ENCODE results near the gene ITSN2. TPM values are rescaled to one million over a fixed set of nuclear protein-coding genes. Genes with fewer than 3 reads are reported as not detected.

Gene ITSN2
- total RNA-seq, 1 donor from 2014 or later: 75.3 TPM

DNA sequence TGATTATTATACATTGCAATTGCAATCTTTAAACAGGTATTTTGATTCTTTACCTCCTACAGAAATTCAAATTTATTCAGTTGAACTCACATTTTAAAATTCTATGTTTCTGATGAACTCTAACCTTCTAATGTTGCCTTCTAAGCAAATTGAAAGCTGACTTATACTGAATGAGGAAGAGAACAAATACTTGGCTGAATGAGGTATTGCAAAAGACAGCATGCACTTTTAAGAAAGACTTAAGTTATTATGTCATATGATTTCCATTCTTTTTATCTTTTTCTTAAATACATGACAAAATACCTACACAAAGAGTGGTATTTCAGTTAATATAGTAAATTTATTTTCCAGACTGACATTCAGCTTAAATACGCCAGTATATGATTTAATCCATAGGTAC is 120.8 kb downstream of the ITSN2 start:
- ATAC-seq (no peak), DNase-seq (ENCODE audit: low spot score) (no peak)
- intact Hi-C loops (cut with DNase I): no loop called here

DNA sequence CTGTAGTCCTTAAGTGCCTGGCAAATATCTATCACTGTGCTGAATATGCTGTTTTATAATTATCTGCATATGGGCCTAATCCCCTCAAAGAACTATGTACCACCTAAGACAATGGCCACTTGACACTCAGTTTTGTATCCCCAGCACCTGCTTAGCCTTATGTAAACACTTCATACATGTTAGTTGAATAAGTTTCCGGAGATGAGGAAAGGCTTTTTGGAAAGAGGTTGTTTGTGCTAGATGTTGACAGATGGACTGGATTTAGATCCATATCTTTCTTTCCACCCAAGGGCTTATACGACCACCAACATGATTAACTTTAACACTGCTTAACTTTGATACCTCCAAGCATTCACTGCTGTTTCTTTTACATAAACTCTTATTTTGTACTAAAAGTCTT is 122.2 kb downstream of the ITSN2 start:
- DNase-seq (ENCODE audit: low spot score) (no peak), ATAC-seq (no peak)
- intact Hi-C loops (cut with DNase I): no loop called here

DNA sequence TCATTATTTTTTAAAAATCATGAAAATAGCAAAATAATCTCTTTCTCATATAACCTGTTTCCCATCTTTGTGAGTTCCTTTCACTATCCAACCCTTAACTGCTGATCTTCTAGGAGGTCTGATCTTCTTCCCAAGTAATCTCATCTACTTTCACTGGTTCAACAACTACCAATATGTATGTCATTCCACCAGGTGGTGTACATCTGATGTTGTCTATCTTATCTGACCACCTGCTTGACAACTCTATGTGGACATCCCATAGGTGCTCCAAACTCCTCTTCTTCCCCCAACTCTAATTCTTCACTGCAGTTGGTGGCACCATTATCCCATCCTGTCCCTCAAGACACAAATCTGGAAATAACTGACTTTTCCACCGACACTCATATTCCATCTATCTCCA is 123.0 kb downstream of the ITSN2 start:
- no peak for DNase-seq (ENCODE audit: low spot score)
- intact Hi-C loops (cut with DNase I): no loop called here
- ATAC-seq: no peak

DNA sequence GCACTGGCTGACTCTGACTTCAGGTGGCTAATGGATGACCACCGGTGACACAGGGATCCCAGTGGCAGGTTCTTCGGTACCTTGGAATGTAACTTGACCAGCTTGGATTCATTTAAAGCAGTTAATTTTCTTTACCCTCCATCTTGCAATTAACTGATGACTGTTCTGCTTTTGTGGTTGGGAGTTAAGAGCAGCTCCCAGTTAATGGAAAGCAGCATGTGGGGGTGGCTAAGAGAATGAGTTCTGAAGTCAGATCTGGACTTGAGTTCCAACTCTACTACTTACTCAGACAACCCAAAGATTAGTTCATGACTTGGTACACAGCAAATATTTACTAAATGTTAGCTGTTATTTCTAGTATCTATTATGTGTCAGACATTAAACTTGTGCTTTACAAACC is 127.0 kb downstream of the ITSN2 start:
- intact Hi-C loops (cut with DNase I): no loop called here
- DNase-seq (ENCODE audit: low spot score) (no peak), ATAC-seq (no peak)

DNA sequence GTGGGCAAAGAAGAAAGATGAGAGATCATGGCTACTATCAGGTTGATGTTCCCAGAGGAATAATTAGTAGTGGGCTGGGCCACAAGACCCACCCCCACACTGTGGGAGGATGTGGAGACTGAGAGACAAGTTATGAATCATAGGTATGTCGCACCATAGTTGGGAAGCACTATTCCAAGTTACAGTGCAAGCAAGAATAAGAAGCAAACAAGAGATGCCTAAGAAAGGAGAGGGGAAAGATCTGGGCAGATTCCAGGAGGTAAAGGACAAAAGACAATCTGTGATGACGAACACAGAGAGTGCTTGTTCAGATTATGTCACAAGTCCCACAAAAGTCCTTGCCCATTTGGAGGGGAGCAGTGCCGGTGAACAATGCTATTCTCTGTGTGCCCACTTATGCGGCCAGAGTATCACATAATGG is 128.9 kb downstream of the ITSN2 start:
- ATAC-seq: peak; percentile 83
- no peak for DNase-seq (ENCODE audit: low spot score)
- intact Hi-C loops (cut with DNase I): no loop called here

DNA sequence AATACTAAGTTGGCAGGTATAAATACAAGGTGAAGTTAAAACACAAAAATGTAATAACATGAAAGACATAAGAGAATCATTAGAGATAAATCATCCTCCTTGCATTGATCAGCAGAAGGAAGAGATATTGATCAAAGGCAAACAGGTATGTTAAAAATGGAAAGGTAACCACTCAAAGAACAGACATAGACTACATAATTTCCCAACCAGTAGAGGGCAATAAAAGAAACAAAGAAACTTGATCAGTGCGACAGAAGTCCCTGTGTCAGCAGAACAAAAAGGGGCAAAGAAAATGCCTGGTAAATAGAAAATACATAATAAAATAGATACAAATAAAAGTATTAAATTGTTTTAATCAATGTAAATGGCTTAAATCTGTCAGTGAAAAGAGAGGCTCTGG is 131.9 kb downstream of the ITSN2 start:
- no peak for DNase-seq (ENCODE audit: low spot score)
- ATAC-seq: no peak
- intact Hi-C loops (cut with DNase I): no loop called here

DNA sequence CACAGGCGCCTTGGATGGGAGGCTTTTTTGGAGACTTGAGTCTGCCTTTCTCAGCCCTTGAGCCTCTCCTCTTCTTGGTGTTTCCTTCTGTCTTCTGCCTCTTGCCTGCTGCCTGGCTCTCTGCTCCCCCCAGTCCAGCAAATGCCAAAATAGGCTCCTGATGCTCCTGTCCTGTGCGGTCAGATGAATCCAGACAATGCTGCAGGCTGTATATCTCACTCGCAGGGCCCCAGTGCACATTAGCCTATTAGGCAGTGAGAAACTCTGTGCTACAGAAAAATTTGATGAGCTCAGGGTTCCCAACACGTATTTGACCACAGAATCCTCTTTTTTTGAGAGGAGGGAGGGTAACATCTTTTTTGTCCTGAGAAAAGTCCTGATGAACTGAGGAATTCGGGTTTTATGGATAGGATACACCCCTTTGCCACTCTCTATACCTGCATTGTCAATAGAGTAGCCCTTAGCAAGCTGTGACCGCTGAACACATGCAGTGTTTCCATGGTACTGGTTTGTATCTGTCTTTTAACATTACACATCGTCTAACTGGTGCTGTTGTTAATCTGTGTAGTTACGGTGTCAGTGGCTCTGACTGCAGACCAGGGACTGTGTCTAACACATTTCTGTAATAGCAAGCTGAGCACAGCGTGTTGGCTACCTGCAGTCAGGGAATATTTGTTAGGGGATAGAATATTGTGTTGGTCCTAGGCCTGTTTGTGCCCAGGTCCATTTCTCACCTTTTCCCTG is 134.7 kb downstream of the ITSN2 start:
- ATAC-seq: no peak
- intact Hi-C loops (cut with DNase I): no loop called here
- DNase-seq (ENCODE audit: low spot score): no peak

DNA sequence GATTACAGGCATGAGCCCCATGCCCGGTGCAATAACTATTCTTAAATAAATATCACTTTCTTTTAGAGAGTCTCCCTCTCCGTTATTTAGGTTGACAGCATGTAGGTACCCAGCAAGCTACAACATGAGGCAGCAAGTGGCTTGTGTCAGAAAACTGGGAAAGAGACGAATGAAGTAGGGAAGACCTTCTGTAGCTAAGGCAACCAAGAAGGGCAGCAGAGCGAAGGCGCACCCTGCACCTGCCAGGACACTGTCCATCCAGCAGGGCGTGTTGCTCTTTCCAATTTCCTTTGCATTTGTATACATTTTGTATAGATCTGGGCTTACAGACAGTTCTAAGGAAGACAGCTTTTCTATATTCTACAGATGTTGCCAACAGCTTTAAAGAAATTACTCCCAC is 137.4 kb downstream of the ITSN2 start:
- DNase-seq (ENCODE audit: low spot score): no peak
- ATAC-seq: no peak
- intact Hi-C loops (cut with DNase I): no loop called here

DNA sequence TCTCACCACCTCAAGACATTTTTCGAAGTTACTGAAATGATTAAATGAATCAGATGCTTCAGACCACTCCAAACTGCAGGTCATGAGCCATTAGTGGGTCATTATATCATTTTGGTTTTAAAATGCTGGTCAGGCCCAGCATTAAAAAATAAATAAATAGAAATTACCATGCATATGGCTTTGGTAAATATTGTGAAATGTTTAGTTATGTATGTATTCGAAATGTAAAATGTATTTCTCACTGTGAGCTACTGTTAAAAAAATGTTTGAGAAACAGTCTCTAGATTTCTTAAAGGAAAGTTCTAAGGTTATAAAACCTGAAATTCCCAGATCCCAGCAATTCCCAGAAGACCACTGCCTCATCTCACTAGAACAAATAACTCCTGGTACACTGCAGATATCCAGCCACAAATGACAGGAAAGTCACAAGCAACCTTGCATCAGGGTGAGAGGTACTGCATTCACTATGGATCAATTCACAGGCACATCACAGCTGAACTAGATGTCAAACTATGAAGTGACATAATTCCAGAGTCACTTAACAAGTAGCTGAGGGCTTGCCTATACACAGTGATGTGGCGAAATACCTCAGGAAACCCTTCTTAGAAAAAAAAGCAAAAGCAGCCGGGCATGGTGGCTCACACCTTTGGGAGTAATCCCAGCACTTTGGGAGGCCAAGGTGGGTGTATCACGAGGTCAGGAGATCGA is 138.8 kb downstream of the ITSN2 start:
- ATAC-seq: no peak
- intact Hi-C loops (cut with DNase I): no loop called here
- no peak for DNase-seq (ENCODE audit: low spot score)

DNA sequence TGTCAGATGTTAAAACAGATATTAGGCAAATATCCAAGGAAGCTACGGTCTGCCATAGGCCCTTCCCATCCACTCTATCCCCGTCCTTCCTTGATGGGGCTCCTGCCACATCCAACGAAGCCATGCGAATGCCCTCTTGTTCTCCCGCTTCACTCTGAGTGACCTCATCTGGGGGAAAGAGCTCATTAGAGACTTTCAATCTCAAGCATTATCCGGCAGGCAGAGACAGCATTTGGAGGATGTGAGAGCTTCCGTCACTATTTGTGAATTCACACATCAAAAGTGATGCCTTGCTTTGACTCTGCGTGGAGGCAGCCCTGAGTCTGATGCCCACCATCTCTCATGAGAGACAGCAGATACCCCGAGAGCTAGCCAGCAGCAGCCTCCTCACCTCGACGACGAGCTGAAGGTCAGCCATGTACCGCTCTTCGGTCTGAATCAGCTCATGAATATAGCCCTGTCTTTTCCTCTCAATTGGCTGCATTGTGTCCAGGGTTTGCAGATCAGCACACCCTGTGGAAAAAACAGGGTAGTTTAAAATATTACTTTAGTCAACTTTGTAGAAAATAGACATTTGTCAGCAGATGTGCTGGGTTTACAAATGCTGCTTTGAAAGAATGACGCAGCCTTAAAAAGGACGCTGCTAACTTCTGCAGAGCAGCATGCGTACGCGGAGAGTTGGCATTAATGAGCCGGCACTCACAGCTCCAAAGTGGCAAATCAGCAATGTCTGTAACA is 139.6 kb downstream of the ITSN2 start:
- intact Hi-C loops (cut with DNase I): no loop called here
- no peak for DNase-seq (ENCODE audit: low spot score)
- no peak for ATAC-seq

DNA sequence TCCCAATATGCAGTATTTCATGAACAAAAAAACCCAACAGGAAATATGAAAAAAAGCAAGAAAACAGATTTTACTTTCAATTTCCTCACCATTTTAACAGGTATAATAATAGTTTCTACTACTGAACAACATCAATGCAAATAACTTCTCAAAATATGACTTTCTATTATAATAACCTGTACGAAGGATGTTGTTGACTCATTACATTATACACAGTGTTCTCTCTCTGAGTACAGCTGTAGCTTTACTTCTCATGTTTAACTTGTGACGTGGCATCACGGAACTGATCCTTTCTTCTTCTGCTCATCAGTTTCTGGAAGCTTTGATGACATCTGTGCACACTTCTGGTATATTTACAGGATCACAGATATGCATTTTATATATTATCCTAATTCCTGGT is 145.5 kb downstream of the ITSN2 start:
- ATAC-seq (no peak), DNase-seq (ENCODE audit: low spot score) (no peak)
- intact Hi-C loops (cut with DNase I): no loop called here

DNA sequence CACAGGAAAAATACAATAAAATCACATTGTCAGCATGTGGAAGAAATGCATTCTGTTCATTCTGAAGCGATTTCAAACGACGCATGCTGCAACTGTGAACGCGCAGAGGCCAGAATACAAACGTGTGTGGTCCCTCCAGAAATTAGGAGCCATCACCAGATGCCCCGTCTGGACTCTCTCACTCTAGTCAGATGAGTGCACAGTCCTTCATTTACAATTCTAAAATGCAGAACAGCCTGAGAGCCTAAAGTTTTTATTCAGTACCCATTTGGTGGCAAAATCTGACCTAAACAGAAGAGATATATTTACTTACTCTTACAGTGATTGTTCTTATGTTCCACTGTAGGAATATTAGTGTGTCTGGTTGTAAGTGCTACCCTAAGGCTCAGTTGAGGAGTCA is 148.9 kb downstream of the ITSN2 start:
- intact Hi-C loops (cut with DNase I): no loop called here
- ATAC-seq (peak; percentile 36), DNase-seq (ENCODE audit: low spot score) (no peak)

DNA sequence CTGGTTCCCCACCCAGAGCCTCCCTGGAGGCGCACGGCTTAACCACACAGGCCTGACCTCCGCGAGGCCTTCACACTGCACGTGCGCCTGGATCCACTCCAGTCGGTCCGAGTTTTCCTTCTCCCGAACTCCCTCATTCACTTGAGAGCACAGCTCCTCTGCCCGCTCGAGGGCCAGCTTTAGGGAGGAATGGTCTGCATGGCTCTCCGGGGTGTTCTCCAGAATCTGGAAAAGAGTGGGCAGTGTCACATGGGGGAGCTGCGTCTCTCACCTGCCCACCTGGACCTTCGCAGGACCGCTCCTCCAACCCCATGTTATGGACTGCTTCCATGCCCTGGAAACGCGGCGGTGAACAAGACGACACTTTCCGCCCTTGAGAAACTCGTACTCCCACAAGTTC is 149.6 kb downstream of the ITSN2 start:
- DNase-seq (ENCODE audit: low spot score) (no peak), ATAC-seq (peak; percentile 83)
- intact Hi-C loops (cut with DNase I): no loop called here

DNA sequence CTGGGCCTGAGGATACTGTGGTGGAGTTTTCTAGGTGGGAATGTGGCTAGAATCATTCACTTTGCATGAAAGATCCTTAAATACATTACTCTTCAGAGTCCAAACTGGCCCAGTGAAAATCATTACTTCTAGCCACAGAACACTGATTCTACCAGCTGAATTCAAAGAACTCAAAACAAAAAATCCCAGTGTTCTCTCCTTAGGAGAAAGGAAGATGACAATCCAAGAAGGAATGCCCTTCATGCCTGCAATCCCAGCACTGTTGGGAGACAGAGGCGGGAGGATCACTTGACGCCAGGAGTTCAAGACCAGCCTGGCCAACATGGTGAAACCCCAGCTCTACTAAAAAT is 150.3 kb downstream of the ITSN2 start:
- no peak for DNase-seq (ENCODE audit: low spot score)
- intact Hi-C loops (cut with DNase I): no loop called here
- ATAC-seq: no peak

DNA sequence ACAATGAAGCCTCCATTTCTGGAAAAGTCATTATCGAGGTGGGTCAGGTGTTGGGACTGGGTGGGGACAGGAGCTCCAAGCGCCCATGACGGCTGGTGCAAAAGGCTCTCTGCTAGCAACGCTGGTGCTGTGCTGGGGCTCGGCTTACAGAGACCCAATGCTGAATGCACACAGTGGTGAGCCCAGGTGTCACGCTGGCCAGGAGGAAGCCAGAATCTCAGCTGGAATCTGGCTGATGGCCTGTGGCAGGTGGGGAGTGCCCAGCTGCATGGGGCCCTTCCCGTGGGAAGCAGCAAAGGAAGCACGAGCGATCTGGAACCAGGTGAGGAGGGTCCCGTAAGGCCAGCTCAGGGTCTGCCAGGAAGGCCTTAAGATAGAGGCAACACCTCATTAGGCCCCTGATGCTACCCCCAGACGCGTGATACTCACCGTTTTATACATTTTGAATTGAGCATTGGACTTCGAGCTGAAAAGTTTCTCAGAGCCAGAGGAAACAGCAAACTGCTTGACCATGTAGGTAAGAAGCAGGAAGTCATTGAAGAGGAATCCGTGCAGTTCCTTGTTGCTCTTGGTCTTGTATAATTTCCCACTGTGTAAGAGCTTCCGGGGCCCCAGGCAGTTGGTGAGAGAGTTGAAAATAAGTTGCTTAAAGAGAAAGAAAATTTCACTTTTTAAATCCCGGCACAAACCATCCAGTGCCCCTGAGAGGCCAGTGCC is 150.8 kb downstream of the ITSN2 start:
- DNase-seq (ENCODE audit: low spot score): no peak
- no peak for ATAC-seq
- intact Hi-C loops (cut with DNase I): no loop called here

DNA sequence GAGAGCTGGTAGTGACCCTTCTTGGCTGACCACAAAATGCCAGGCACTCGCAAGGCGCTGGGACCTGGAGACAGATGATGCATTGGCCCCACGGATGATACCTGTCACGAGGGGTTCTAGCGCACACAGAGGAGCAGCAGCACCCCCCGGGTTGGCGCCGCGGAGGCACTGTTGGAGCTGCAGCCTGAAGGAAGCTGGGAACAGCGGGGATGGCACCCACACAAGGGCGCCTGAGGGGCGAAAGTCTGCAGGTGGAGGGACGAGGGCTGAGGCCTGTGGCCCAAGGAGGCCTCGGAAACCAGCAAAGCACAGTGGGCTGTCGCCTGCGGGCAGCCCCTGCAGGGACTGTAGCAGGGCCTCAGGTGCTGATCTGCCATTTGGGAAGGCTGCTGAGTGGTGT is 151.8 kb downstream of the ITSN2 start:
- DNase-seq (ENCODE audit: low spot score) (no peak), ATAC-seq (no peak)
- intact Hi-C loops (cut with DNase I): no loop called here

DNA sequence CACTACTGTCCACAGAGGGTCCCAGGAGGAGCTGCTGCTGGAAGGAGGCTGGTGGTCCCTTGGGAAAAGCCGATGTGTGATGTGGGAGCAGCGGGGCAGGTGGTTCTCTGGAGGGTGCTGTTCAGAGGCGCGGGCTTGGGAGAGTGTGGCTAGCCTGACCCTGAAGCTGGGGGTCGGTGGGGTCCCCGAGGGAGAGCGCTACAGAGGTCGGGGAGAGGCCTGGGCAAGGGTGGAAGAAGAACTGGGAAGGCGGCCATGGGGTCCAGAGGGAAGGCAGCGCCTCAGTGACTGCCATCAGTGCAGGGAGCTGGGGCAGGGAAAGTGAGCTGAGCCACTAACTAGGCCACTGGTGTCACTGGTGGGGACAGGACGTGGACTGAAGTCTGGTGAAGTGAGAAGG is 153.0 kb downstream of the ITSN2 start:
- DNase-seq (ENCODE audit: low spot score): no peak
- intact Hi-C loops (cut with DNase I): no loop called here
- no peak for ATAC-seq

DNA sequence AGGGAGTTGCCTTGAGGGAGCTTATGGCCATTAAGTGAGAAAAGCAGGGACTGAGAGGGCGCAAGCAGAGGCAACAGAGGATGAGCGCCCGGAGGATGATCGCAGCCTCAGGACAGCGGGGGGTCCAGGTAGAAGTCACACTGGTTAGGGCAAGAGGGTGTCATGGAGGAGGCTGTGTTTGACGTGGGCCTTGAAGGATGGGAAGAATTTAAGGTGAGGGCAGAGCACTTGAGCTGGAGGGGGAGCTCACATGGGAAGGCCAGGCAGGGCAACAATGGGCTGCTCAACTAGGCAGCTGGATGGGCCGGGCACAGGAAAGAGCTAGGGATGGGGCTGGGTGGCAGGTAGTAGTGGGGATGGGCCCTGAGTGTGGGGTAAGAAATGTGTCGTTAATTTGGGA is 153.6 kb downstream of the ITSN2 start:
- ATAC-seq (no peak), DNase-seq (ENCODE audit: low spot score) (no peak)
- intact Hi-C loops (cut with DNase I): no loop called here

DNA sequence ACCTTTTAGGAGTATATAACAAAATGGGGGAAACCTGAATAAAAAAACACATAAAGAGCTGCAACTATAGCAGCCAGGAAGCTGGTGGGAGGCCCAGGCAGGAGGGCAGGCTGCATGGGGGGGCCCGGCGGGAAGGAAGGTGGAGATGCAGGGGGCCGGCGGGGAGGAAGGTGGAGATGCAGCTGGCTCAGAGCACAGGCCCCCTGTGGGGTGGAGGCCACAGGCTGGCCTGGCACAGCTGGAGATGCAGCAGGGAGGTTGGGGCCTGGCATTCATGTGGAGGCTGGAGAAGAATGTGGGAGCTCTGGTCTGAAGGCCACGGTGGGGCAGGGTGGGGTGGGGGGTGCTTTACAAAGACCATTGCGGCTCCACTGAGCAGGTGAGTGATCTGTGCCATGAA is 154.1 kb downstream of the ITSN2 start:
- DNase-seq (ENCODE audit: low spot score) (no peak), ATAC-seq (no peak)
- intact Hi-C loops (cut with DNase I): no loop called here

DNA sequence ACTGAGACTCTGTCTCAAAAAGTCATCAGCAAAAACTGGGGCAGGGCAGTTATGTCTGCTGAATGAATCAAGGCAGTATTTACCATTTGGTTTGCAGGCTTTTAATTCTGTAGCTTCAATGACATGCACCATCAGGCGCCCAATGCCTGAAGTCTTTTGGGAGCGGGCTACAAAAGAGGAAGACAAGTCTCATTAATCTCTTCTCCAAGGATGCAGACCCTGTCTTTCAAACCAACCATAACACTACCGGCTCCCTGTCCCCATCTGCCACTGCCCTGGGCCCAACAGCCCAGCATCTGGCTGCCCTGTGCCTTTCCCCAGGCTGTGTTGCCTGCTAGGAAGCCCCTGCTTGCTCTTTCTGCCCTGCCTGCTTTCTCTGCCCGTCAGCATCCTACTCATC is 155.2 kb downstream of the ITSN2 start:
- intact Hi-C loops (cut with DNase I): no loop called here
- DNase-seq (ENCODE audit: low spot score) (no peak), ATAC-seq (no peak)

All from sciatic nerve (tissue), 2 donors.